ENCODE measurements around the gene NRG3. TPM values are rescaled to one million over a fixed set of nuclear protein-coding genes. Genes with fewer than 3 reads are reported as not detected.

NRG3 gene
- total RNA-seq, 1 donor from 2014 or later = 6.1 TPM

DNA sequence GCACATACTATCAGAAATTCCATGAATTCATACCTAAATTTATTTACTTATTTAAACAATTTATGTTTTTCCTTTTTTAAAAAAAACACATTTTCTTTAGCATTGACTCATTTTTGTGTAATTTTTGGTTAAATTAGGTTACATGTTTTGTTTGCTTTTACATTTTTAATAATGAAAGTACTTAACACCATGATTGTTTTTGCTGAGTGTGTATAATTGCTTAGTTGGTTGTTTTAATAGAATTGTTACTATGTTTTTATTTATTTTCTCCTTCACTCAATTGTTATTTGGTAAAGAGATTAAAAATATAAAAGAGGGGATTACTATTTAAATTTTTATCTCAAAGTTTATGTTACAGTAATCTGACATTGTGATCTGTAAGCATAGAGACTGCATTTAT lies 508.4 kb downstream of the NRG3 start:
- no peak overlapping the region for H3K4me3 Mint-ChIP-seq
- DNase-seq (ENCODE audit: extremely low spot score, unreplicated experiment) = no peak
- H3K27me3 Mint-ChIP-seq = no peaks in the 10 kb centered on the region
- TF ChIP-seq CTCF (conservative IDR thresholded peaks at IDR 0.05) = no peak
- no peaks in the 10 kb centered on the region for H3K9me3 Mint-ChIP-seq
- no peaks in the 10 kb centered on the region for H3K4me1 Mint-ChIP-seq (ENCODE audit: unreplicated experiment)
- no peaks in the 10 kb centered on the region for H3K36me3 Mint-ChIP-seq
- no peak overlapping the region for H3K27ac Mint-ChIP-seq

DNA sequence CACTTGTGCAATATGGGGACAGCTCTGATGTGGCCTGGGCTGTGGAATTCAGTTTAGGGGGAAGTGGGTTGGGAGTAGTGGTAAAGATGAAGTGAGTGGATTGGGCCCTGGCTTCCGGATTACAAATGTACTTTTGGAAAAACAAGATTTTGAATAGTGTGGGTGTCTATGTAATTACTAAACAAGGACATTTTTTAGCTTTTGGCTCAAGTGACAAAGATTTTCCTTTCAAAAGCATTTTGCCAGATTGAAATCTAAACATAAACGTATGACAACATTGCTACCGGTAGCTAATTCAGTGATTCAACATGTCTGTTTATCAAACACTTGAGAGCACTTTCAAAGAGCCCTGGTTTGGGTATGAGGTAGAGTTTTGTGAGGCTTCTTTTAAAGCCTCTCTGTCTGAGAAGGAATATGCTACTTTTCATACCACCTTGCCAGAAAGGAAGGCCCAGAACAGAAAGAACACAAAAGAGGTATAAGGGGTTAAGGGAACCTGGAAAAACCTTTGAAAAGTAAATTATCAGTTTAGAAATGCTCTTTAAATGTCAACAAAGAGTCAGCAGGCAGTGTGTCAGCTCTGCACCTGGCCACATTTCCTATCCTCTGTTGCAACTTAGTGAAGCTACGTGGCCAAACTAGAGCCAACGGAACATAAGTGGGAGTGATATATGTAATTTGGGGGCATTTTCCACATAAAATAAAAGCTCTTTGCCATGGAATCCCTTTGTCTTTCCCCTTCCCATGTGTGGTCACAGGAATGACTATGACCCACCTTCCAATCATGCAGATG lies 516.1 kb downstream of the NRG3 start:
- TF ChIP-seq CTCF (conservative IDR thresholded peaks at IDR 0.05) = no peak
- no peaks in the 10 kb centered on the region for H3K36me3 Mint-ChIP-seq
- H3K27ac Mint-ChIP-seq = no peak overlapping the region
- H3K9me3 Mint-ChIP-seq = no peaks in the 10 kb centered on the region
- no peaks in the 10 kb centered on the region for H3K27me3 Mint-ChIP-seq
- DNase-seq (ENCODE audit: extremely low spot score, unreplicated experiment) = no peak
- H3K4me3 Mint-ChIP-seq = no peak overlapping the region
- H3K4me1 Mint-ChIP-seq (ENCODE audit: unreplicated experiment) = peaks cover 31% of the 10 kb centered on the region

DNA sequence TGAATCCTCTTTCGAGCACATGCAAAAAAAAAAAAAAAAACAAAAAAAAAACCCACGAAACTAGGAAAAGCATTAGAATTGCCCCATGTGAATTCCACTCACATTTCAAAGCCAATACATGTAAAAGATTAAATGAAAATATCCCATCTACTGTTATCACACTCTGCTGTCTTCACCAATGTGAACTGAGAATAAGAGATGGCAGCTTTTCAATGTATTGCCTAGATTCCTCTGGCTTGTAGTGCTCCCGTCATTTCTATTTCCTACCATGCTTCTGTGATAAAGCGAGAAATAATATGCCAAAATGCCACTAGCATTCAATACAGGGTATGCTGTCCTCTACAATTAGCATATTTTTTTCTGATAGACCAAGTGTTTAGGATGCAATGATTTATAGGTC lies 517.0 kb downstream of the NRG3 start:
- no peaks in the 10 kb centered on the region for H3K9me3 Mint-ChIP-seq
- H3K4me1 Mint-ChIP-seq (ENCODE audit: unreplicated experiment) = peaks cover 33% of the 10 kb centered on the region
- H3K27ac Mint-ChIP-seq = no peak overlapping the region
- H3K36me3 Mint-ChIP-seq = peaks cover 2% of the 10 kb centered on the region
- TF ChIP-seq CTCF (conservative IDR thresholded peaks at IDR 0.05) = no peak
- peaks cover 2% of the 10 kb centered on the region for H3K27me3 Mint-ChIP-seq
- no peak for DNase-seq (ENCODE audit: extremely low spot score, unreplicated experiment)
- H3K4me3 Mint-ChIP-seq = no peak overlapping the region

- Mint-ChIP-seq H3K27me3 (peaks cover 4% of the 10 kb centered on the region), H3K9me3 (no peaks in the 10 kb centered on the region), H3K27ac (no peak overlapping the region), H3K4me1 (ENCODE audit: unreplicated experiment) (peaks cover 37% of the 10 kb centered on the region), H3K4me3 (no peak overlapping the region), H3K36me3 (peaks cover 3% of the 10 kb centered on the region)
- TF ChIP-seq CTCF (conservative IDR thresholded peaks at IDR 0.05) = no peak
- DNase-seq (ENCODE audit: extremely low spot score, unreplicated experiment) = no peak
Measured at GRCh38 chr10:82392533-82392932, 517.5 kb downstream of the NRG3 start.

GRCh38 chr10:82394122-82394521 lies 519.1 kb downstream of the NRG3 start:
- H3K27ac Mint-ChIP-seq = no peak overlapping the region
- DNase-seq (ENCODE audit: extremely low spot score, unreplicated experiment) = no peak
- peaks cover 11% of the 10 kb centered on the region for H3K27me3 Mint-ChIP-seq
- H3K4me1 Mint-ChIP-seq (ENCODE audit: unreplicated experiment) = peaks cover 47% of the 10 kb centered on the region
- peaks cover 6% of the 10 kb centered on the region for H3K9me3 Mint-ChIP-seq
- no peak overlapping the region for H3K4me3 Mint-ChIP-seq
- no peak for TF ChIP-seq CTCF (conservative IDR thresholded peaks at IDR 0.05)
- H3K36me3 Mint-ChIP-seq = peaks cover 3% of the 10 kb centered on the region

Data from type B pancreatic cell (in vitro differentiated cells).